BJ (cell line): ENCODE results near the gene RIBC2. TPM values are rescaled to one million over a fixed set of nuclear protein-coding genes. Genes with fewer than 3 reads are reported as not detected.

ENCODE experiments used
- CTCF ChIA-PET: fragments of 350-600 bp; formaldehyde crosslinking; extraction: SDS; loops from one replicate; lab custom pipeline; 2021; ENCODE audit warnings: antibody characterized with exemption, inconsistent platforms; lab: Yijun Ruan, JAX
- POLR2A ChIA-PET: fragments of 300-600 bp; sonication (Branson Sonifier 250); formaldehyde crosslinking; extraction: SDS; loops from one replicate; lab custom pipeline; 2021; ENCODE audit warnings: antibody characterized with exemption; lab: Charles Lee
- DNase-seq: peaks from one replicate; pipeline ENCODE4 v3.0.0-alpha.2; 2011; ENCODE audit warnings: low read depth
- H3K27me3 ChIP-seq: 2 replicates; pipeline ENCODE4 v1.6.0; 2011; ENCODE audit warnings: low read length; ENCODE audit not compliant: control insufficient read depth, insufficient read depth
- H3K36me3 ChIP-seq: 2 replicates; pipeline ENCODE4 v1.5.1; 2011; ENCODE audit warnings: low read length; ENCODE audit not compliant: control insufficient read depth, insufficient read depth
- H3K4me3 ChIP-seq: 2 replicates; pipeline ENCODE4 v1.5.1; 2011; ENCODE audit warnings: low read depth, mild to moderate bottlenecking, control low read depth, low read length
- polyA plus RNA-seq: library from polyadenylated mRNA; depleted of rRNA; stranded (reverse); fragments of >200 nt; gene quantifications from 2 replicates; pipeline ENCODE4 v1.2.3, GENCODE V29; 2011
- TF ChIP-seq, protein P1 (sequence below): IDR thresholded peaks from 2 replicates; pipeline ENCODE4 v1.5.1; 2011; ENCODE audit warnings: low read depth, mild to moderate bottlenecking, control low read depth, inconsistent platforms, low read length, moderate library complexity; ENCODE audit not compliant: insufficient read depth

The RIBC2 gene
- polyA plus RNA-seq, 1 experiment, result 0.58 TPM

DNA sequence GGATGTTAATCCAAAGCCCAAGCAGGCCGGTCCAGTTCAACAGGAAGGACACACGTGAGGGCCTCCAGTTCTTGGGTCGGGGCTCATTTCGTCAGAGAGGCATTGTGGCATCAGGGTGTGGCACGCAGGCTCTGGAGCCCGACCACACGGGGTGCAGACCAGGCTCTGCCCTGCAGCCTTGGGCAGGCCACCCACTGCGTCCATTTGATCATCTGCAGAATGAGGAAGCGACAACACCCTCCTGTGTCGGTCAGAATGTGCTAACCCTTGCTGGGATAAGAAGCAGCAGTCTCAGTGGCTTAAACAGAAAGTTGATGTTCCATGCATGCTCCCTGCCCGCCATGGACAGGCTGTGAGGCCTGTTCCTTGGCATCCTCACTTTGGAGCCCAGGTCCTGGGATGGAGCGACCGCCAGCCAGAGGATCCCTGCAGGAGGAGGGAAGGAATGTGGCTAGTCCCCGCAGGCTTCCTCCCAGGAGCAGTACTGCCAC lies 10.8 kb downstream of the RIBC2 start:
- no peaks in the 10 kb centered on the region for H3K36me3 ChIP-seq
- CTCF ChIA-PET, result interaction anchor here (1.6 kb wide), 1 partner anchor 18 kb away, joined by 8 read pairs; no protein-coding TSS in a partner anchor
- TF ChIP-seq, protein P1, sequence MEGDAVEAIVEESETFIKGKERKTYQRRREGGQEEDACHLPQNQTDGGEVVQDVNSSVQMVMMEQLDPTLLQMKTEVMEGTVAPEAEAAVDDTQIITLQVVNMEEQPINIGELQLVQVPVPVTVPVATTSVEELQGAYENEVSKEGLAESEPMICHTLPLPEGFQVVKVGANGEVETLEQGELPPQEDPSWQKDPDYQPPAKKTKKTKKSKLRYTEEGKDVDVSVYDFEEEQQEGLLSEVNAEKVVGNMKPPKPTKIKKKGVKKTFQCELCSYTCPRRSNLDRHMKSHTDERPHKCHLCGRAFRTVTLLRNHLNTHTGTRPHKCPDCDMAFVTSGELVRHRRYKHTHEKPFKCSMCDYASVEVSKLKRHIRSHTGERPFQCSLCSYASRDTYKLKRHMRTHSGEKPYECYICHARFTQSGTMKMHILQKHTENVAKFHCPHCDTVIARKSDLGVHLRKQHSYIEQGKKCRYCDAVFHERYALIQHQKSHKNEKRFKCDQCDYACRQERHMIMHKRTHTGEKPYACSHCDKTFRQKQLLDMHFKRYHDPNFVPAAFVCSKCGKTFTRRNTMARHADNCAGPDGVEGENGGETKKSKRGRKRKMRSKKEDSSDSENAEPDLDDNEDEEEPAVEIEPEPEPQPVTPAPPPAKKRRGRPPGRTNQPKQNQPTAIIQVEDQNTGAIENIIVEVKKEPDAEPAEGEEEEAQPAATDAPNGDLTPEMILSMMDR, result no peak
- H3K27me3 ChIP-seq, result no peaks in the 10 kb centered on the region
- POLR2A ChIA-PET, result no interaction called here
- no peak for DNase-seq
- H3K4me3 ChIP-seq, result no peak overlapping the region

DNA sequence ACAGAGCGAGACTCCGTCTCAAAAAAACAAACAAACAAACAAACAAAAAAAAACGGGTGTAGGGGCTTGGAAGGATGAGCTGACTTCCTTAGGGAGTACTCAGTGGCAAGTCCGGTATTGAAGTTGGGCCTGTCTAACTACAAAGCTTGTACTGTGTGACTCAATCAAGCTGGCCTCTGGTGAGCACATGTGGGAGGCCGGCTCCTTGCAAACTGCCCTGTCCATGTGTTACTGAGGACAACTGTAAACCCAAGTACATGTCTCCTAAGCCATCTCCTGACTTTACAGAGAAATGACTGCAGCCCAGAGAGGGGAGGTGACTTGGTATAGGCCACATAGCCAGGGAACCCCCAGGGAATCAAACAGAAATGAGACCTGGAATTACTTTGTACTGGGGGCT lies 11.6 kb downstream of the RIBC2 start:
- Histone ChIP-seq H3K4me3 (no peak overlapping the region), H3K27me3 (no peaks in the 10 kb centered on the region), H3K36me3 (no peaks in the 10 kb centered on the region)
- ChIA-PET POLR2A (no interaction called here), CTCF (interaction anchor here (0.8 to 1.6 kb wide), 4 partner anchors 9 to 17 kb away, joined by 3 to 8 read pairs (median 4); no protein-coding TSS in a partner anchor)
- no peak for DNase-seq
- TF ChIP-seq, protein P1, result no peak

DNA sequence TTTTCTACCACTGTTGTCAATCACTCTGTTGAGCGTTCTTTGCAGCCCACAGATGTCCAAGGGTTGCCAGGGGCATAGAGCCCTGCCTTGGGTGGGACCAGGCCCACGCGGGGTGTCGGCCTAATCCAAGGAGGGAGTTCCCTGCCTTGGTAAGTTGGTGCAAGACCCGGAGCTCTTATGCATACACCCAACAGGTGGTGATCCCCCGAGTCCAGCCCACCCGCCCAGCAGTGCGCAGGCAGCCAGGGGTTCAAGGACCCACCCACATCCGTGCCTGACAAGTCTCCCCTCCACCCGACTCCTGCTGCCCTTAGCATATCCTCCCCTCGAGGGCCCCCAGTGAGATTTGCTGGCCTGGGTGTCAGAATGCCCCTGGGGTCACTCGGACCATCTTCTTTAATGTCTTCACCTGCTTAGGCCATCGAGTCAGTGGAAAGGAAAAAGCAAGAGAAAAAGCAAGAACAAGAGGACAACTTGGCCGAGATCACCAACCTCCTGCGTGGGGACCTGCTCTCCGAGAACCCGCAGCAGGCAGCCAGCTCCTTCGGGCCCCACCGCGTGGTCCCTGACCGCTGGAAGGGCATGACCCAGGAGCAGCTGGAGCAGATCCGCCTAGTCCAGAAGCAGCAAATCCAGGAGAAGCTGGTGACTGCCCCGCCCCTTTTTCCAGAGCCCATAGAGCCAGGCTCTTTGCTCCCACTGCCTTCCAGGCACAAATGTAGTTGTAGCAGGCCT lies 12.2 kb downstream of the RIBC2 start:
- no peak for DNase-seq
- ChIA-PET POLR2A (no interaction called here), CTCF (interaction anchor here (0.8 to 1.6 kb wide), 4 partner anchors 8 to 16 kb away, joined by 3 to 8 read pairs (median 4); no protein-coding TSS in a partner anchor)
- TF ChIP-seq, protein P1, result no peak
- no peak overlapping the region for H3K4me3 ChIP-seq
- no peaks in the 10 kb centered on the region for H3K36me3 ChIP-seq
- H3K27me3 ChIP-seq, result no peaks in the 10 kb centered on the region

DNA sequence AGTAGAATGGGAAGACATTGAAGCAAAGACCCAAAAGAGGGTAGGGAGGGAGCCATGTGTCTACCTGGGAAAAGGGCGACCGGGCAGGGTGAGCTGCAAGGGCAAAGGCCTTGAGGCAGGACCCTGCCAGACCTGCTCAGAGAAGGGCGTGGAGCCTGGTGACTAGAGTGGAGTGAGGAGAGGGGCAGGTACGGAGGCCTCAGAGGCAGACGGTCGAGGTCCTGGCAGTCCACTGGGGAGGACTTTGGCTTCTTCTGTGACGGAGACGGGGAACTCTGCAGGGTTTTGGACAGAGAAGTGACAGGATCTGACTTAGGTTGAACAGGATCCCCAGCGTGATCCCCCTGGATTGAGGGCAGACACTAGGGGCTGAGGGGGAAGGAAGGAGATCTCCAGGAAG lies 12.9 kb downstream of the RIBC2 start:
- H3K4me3 ChIP-seq, result no peak overlapping the region
- ChIA-PET POLR2A (no interaction called here), CTCF (no interaction called here)
- H3K36me3 ChIP-seq, result no peaks in the 10 kb centered on the region
- no peaks in the 10 kb centered on the region for H3K27me3 ChIP-seq
- TF ChIP-seq, protein P1, result no peak
- DNase-seq, result no peak

DNA sequence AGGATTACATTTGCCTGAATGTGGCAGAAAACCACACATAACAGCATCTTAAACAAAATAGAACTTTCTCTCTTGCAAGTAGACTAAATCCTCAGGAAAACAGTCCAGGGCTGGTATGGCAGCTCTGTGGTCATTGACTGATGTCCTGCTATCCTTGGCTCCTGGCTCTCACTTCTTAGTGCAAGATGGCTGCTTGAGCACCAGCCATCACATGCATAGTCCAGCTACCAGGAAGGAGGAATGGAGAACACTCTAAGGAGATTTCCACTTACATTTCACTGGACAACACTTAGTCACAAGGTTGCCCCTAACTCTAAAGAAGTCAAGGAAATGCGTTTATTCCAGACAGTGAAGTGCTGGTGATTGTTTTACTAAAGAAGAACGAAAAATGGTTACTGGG lies 13.6 kb downstream of the RIBC2 start:
- TF ChIP-seq, protein P1, result no peak
- CTCF ChIA-PET, result no interaction called here
- H3K27me3 ChIP-seq, result no peaks in the 10 kb centered on the region

More for the DNA sequence above, 13.6 kb downstream of the RIBC2 start:
- H3K4me3 ChIP-seq, result no peak overlapping the region
- no peak for DNase-seq
- H3K36me3 ChIP-seq, result no peaks in the 10 kb centered on the region
- POLR2A ChIA-PET, result no interaction called here
